NCI-H1092 (cell line): ENCODE measurements around the gene G0S2.

ENCODE experiments used
- DNase-seq: peaks from one replicate; lab custom pipeline; 2025; lab: John Stamatoyannopoulos, UW

G0S2 gene

DNA sequence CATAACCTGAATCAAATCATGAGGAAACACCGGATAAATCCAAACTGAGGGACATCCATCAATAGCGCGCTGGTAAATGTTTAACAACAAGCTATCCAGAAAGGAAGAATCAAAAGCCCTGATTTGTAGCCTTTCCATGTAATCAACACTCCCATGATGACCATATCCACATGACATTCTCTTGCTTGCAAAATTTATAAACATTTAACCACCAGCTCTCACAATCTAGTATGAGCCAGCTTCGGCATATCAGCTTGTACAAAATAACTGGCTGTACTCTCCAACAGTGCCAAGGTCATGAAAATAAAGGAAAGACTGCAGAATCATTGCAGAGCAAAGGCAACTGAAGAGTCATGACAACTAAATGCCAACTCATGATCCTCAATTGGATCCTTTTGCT lies 45.1 kb downstream of the G0S2 start:
- no peak for DNase-seq

GRCh38 chr1:209720826-209721225 lies 45.6 kb downstream of the G0S2 start:
- no peak for DNase-seq

DNA sequence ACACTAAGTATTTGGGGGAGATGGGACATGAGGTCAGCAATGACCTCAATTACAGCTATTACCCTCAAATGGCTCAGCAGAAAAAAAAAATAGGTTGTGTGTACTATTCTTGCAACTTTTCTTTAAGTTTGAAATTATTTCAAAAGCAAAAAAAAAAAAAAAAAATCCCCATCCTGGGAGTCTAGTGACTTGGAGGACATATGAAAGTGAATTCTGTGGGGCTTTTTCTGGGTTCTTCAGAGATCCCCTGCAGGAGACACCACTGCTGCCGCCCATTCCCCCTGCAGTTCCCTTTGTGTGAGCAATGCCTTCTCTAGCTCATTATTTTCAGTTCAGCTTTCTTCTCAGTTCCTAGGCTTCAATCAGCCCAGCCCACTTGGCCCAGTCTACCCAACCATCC lies 46.1 kb downstream of the G0S2 start:
- no peak for DNase-seq

- DNase-seq: no peak
These were observed 48.1 kb downstream of the G0S2 start for GRCh38 chr1:209723265-209723664.

DNA sequence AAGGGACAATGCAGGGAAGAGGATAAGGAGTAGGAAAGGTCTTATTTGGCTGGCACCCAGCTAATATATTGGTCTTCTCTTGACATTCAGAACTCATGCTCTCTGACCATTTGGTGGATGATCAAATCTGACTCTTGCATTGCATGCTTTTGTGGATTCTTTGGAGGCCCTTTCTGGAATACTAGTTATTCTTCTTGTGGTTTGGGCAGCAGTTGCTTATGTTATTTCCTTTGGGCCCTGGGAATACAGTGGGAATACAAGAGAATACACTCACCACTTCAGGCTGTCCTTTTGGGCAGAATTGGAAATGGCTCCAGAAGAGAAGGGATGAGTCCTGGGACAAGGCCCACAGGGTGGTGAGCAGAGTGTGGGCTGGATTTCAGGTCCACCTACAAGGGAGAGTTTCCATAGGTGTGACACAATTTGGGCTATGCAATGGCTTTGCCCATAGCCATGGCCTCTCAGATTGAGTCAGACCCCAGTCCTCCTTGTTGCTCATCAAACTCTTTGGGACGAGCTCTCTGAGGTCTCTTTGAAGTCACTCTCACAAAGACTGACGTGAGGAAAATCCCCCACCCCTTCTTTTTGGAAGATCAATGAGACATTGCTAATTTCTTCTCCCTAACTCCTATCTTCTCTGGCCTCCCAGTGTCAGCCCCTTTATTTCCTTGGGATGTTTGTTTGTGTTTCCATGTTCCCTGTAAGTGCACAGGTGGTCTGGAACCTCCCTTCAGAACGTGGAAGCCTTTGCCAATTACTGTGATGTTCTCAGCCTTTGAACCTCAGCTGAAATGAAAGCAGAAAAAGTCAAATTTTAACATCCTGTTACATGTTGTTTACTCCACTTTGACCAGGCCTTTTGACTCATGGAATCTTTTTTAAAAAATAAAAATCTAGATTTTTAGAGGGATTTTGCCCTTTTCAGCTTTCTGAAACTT lies 48.8 kb downstream of the G0S2 start:
- DNase-seq: no peak
